Esophagus (tissue), 2 donors: ENCODE data around the gene MICAL3. TPM values are rescaled to one million over a fixed set of nuclear protein-coding genes. Genes with fewer than 3 reads are reported as not detected.
"Not testable (repeated sequence)": the region's sequence is repeated elsewhere in the genome, so short reads cannot be mapped to it uniquely, and the experiment has no call there.

ENCODE experiments used
- H3K27ac ChIP-seq, 2 donors: one replicate each; pipeline ENCODE4 v1.5.1; 2013; ENCODE audit warnings: low read depth in 2 of 2, mild to moderate bottlenecking in 2 of 2, inconsistent platforms in 1 of 2, low read length in 1 of 2, moderate library complexity in 1 of 2
- H3K27me3 ChIP-seq, 2 donors: one replicate each; pipeline ENCODE4 v1.6.1; 2013; ENCODE audit warnings: low read length in 2 of 2, control low read depth in 1 of 2, mild to moderate bottlenecking in 1 of 2; ENCODE audit not compliant: insufficient read depth in 2 of 2, control insufficient read depth in 1 of 2
- H3K36me3 ChIP-seq, 2 donors: one replicate each; pipeline ENCODE4 v1.6.1; 2013; ENCODE audit warnings: low read length in 1 of 2; ENCODE audit not compliant: control insufficient read depth in 2 of 2, insufficient read depth in 2 of 2
- H3K4me1 ChIP-seq, 2 donors: one replicate each; pipeline ENCODE4 v1.6.1; 2013; ENCODE audit warnings: low read length in 1 of 2; ENCODE audit not compliant: control insufficient read depth in 2 of 2, insufficient read depth in 2 of 2
- H3K4me3 ChIP-seq, 2 donors: one replicate each; pipeline ENCODE4 v1.5.1; 2013; ENCODE audit warnings: low read length in 2 of 2, mild to moderate bottlenecking in 2 of 2, low read depth in 1 of 2, moderate library complexity in 1 of 2
- H3K9me3 ChIP-seq, 2 donors: one replicate each; pipeline ENCODE4 v1.6.1; 2013; ENCODE audit warnings: mild to moderate bottlenecking in 2 of 2, low read depth in 1 of 2, low read length in 1 of 2, moderate library complexity in 1 of 2; ENCODE audit not compliant: control insufficient read depth in 2 of 2, insufficient read depth in 1 of 2
- whole genome bisulfite sequencing, 2 donors: extraction: QIAGEN DNeasy Blood & Tissue Kit; methylation state at CpG; one replicate each; pipeline ENCODE4 v1.1.7; 2013; 5-methylcytosine and 5-hydroxymethylcytosine counted together
- polyA plus RNA-seq, 2 donors: library from polyadenylated mRNA; stranded (reverse); fragments of 200-250 nt; gene quantifications; one replicate each; pipeline ENCODE4 v1.2.3, GENCODE V29; 2013
- donor health status: healthy with polysubstance abuse.
- donor health status: Bipolar disorder and iron deficiency.

The MICAL3 gene
- polyA plus RNA-seq, 2 donors: 6.2 to 13.3 TPM

DNA sequence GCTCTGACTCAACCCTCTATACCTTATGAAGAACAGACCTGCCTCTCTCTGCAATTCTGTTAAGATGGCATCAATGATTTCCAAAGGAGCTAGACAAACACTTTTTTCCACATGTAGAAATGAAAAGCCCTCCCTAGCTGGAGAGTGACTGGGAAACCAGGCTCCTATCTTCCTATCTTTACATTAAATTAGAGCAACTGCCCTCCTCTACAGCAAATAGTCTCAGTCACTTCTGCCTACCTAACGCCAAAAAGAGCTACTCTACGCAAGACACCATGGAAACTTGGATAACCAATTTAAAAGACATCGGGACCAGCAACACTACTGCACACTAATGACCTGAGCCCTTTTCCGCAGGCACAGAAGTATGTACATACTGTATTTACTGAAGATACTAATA, 84.8 kb downstream of the MICAL3 start:
- H3K36me3 ChIP-seq: no peaks in the 10 kb centered on the region
- WGBS, 2 donors: 77 to 85% methylated on average over 4 of the region's 4 CpGs
- no peak overlapping the region for H3K4me3 ChIP-seq
- H3K4me1 ChIP-seq: peaks cover 7% of the 10 kb centered on the region in 2 donors
- no peak overlapping the region for H3K27ac ChIP-seq
- H3K27me3 ChIP-seq: no peaks in the 10 kb centered on the region
- H3K9me3 ChIP-seq: no peaks in the 10 kb centered on the region

DNA sequence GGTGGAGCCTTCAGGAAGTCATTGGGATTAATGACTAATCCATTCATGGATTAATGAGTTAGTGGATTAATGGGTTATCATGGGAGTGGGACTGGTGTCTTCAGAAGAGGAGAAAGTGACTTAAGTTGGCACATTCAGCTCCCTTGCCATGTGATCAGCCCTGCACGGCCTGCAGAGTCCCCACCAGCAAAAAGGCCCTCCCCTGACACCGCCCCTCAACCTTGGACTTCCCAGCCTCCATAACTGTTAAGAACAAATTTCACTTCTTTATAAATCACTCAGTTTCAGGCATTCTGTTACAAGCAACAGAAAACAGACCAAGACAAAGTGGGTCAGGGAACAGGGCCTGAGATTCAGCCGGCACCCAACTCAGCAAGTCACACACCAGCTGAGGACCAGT, 85.3 kb downstream of the MICAL3 start:
- 80 to 93% methylated on average over 3 of the region's 3 CpGs for WGBS, 2 donors
- H3K9me3 ChIP-seq: no peaks in the 10 kb centered on the region
- no peaks in the 10 kb centered on the region for H3K36me3 ChIP-seq
- no peaks in the 10 kb centered on the region for H3K27me3 ChIP-seq
- H3K4me1 ChIP-seq: peaks cover 7% of the 10 kb centered on the region in 2 donors
- H3K4me3 ChIP-seq: no peak overlapping the region
- no peak overlapping the region for H3K27ac ChIP-seq

DNA sequence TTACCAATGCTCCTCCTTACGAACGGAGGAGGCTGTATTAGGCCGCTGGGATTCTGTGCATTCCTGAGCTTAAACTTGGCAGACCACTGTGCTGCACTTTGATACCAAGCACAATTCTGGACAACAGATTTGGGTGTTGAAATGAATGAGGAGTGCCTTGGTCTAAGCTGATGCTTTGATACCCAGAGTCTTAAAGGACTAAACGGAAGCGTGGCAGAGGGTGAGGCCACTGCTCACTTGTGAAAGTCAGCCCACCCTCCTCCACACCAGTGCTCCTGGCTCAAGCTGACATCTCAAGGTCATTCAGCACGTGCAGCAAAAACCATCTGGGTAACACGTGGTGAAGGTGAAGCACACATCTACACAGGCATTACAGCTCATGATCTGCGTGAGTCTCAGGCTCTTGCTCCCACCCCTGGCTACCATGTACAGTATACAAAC, 85.9 kb downstream of the MICAL3 start:
- Histone ChIP-seq H3K27me3 (no peaks in the 10 kb centered on the region), H3K9me3 (no peaks in the 10 kb centered on the region), H3K36me3 (no peaks in the 10 kb centered on the region), H3K4me3 (no peak overlapping the region), H3K4me1 (peaks cover 5 to 7% of the 10 kb centered on the region in 2 donors), H3K27ac (no peak overlapping the region)
- 51 to 69% methylated on average over 8 of the region's 8 CpGs for WGBS, 2 donors

GRCh38 chr22:17932457-17932856, 91.9 kb downstream of the MICAL3 start:
- not testable (repeated sequence) for H3K27ac ChIP-seq, H3K4me1 ChIP-seq, H3K36me3 ChIP-seq, H3K9me3 ChIP-seq, H3K4me3 ChIP-seq, H3K27me3 ChIP-seq
- 93 to 98% methylated on average over 2 of the region's 2 CpGs for WGBS, 2 donors

- Histone ChIP-seq H3K4me3 (no peak overlapping the region), H3K9me3 (no peaks in the 10 kb centered on the region), H3K27me3 (no peaks in the 10 kb centered on the region), H3K4me1 (peaks cover 0 to 2% of the 10 kb centered on the region in 2 donors), H3K36me3 (no peaks in the 10 kb centered on the region), H3K27ac (no peak overlapping the region)
- WGBS, 2 donors: 42 to 44% methylated on average over 3 of the region's 3 CpGs
These were observed 92.9 kb downstream of the MICAL3 start for GRCh38 chr22:17931400-17931825.

DNA sequence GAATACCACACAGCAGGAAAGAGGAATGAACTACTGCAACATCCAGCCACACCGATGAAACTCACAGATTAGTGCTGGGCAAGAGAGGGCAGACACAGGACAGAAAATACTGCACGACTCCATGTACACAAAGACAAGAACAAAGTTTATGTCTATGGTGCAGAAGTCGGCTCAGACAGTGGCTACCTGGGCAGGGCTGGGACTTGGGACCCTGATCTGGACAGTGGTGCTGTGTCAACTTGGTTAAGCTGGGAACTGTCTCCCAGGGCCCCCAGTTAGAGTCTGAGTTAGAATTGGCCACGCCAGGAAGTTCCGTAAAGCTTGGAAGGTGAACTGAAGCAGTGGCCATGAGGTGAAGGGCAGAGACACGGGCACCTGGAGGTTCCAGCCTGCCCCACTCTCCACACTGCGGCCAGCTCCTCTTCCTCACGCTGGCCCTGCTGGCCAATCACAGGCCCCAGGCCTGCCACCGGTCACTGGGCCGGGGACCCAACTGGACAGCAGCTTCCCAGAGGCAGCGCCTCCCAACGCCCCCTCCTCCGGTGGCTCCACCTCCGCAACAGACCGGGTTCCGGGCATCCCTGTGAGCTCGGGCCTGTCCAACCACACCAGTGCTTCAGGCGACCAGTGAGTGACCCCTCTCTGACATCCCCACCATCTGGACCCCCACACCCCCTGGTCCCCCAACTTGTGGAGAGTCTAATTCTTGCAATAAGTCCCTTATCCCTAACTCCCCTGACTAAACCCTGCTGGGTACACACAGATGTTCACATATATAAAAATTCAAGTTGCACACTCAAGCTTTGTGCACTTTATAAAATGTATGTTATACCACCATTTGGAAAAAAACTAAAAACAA, 93.7 kb downstream of the MICAL3 start:
- Histone ChIP-seq H3K27me3 (no peaks in the 10 kb centered on the region), H3K27ac (no peak overlapping the region), H3K4me3 (no peak overlapping the region), H3K4me1 (peaks cover 0 to 2% of the 10 kb centered on the region in 2 donors), H3K36me3 (no peaks in the 10 kb centered on the region), H3K9me3 (no peaks in the 10 kb centered on the region)
- WGBS, 2 donors: 91 to 93% methylated on average over 18 of the region's 18 CpGs

DNA sequence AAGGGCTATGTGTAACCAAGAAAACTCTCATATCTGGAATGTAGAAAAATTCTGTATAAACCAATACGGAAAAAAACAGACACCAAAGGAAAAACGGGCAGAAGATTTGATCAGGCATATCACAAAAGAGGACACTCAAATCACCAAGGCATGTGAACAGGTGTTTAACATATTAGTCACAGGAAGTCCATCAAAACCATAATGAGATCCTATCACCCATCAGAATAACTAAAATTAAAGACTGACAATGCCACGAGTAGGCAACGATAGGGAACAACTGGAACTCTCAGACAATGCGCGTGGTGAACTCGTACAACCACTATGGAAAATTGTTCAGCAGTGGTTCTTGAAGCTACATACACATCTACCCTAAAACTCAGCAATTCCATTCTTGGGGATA, 94.5 kb downstream of the MICAL3 start:
- H3K27me3 ChIP-seq: no peaks in the 10 kb centered on the region
- no peaks in the 10 kb centered on the region for H3K36me3 ChIP-seq
- H3K4me1 ChIP-seq: peaks cover 3 to 4% of the 10 kb centered on the region in 2 donors
- WGBS, 2 donors: 77 to 86% methylated on average over 7 of the region's 7 CpGs
- H3K27ac ChIP-seq: no peak overlapping the region
- H3K4me3 ChIP-seq: no peak overlapping the region
- no peaks in the 10 kb centered on the region for H3K9me3 ChIP-seq

DNA sequence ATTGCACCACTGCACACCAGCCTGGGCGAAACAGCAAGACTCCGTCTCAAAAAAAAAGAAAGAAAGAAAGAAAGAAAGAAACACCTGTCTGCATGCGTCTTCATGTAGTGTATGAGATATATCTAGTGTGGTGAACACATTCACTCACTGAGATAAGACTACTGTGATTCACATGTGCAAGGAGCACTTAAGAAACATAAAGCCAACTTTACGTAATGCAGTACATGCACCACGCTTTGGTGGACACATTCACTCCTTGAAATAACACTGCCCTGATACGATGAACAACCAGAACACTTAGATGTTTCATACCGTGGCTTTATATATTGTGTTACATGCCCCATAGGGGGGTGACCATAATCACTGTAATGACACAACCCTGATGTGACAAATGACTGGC, 96.0 kb downstream of the MICAL3 start:
- no peaks in the 10 kb centered on the region for H3K27me3 ChIP-seq
- H3K36me3 ChIP-seq: no peaks in the 10 kb centered on the region
- WGBS, 2 donors: 95 to 96% methylated on average over 7 of the region's 7 CpGs

GRCh38 chr22:17927062-17927461, 97.3 kb downstream of the MICAL3 start:
- no peaks in the 10 kb centered on the region for H3K9me3 ChIP-seq
- H3K36me3 ChIP-seq: no peaks in the 10 kb centered on the region
- no peak overlapping the region for H3K27ac ChIP-seq
- H3K4me1 ChIP-seq: peaks cover 7 to 15% of the 10 kb centered on the region in 2 donors
- H3K27me3 ChIP-seq: no peaks in the 10 kb centered on the region
- no peak overlapping the region for H3K4me3 ChIP-seq

More for the DNA sequence above, 96.0 kb downstream of the MICAL3 start:
- no peaks in the 10 kb centered on the region for H3K9me3 ChIP-seq
- H3K27ac ChIP-seq: no peak overlapping the region
- peaks cover 3 to 13% of the 10 kb centered on the region in 2 donors for H3K4me1 ChIP-seq
- H3K4me3 ChIP-seq: no peak overlapping the region

DNA sequence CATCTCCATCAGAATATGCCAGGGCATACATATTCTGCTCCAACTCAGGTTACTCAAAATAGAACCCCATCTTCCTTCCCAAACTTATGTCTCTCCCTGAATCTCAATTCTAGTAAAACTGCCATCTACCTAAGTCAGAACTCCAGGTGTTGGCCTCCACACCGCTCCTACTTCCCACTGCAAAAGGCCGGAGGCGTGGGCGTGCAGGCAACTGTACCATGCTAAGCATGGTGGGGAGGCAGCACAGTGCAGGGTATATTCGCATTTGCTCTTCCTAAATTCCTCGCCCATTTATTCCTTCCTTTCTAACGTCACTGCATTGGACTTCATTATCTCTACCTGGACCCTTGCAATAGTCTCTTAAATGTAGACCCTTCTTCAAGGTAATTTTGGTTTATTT, 97.8 kb downstream of the MICAL3 start:
- Histone ChIP-seq H3K36me3 (no peaks in the 10 kb centered on the region), H3K9me3 (no peaks in the 10 kb centered on the region), H3K27me3 (no peaks in the 10 kb centered on the region), H3K27ac (no peak overlapping the region), H3K4me1 (peaks cover 10 to 15% of the 10 kb centered on the region in 2 donors), H3K4me3 (no peak overlapping the region)
- WGBS, 2 donors: 93 to 95% methylated on average over 7 of the region's 7 CpGs
